HG03558 (cell line): Measurements from ENCODE around the gene GMDS.

Experiments
- ATAC-seq: cut with Tn5 transposase; IDR thresholded peaks from one replicate; pipeline ENCODE4 v1.9.1; 2021; ENCODE audit warnings: moderate number of reproducible peaks; ENCODE audit not compliant: unreplicated experiment; ENCODE audit errors: extremely low read depth

The GMDS gene

GRCh38 chr6:1798965-1799325, 446.5 kb downstream of the GMDS start:
- ATAC-seq: no peak

DNA sequence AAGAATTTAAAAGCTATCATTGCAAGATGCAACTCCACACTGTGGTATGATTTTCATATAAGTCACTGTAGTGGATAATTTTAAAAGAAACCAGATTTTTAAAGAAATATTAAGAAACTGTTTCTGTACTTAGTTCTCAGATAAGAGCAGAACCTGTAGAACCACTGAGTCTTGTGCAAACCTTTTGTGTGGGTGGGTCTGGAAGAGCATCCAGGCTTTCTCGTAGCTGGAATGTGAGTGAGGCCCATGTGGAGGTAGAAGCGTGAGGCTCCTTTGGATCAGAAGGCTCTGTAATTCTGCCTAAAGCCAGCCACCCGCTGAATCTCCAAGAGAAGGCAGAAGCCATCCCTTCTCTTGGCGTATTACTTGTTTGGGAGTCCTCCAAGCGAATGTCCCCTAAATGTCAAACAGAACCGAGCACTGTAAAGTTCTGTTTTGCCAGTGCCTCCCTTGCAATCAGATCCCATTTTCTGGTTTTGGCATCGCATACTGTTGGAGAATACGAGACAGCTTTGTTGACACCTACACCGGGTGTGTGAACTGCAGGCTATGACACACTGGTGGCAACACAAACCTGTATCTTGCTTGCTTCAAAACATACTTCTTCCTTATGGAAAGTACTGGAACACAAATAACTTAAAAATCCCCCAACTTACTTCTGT, 447.0 kb downstream of the GMDS start:
- ATAC-seq: no peak

DNA sequence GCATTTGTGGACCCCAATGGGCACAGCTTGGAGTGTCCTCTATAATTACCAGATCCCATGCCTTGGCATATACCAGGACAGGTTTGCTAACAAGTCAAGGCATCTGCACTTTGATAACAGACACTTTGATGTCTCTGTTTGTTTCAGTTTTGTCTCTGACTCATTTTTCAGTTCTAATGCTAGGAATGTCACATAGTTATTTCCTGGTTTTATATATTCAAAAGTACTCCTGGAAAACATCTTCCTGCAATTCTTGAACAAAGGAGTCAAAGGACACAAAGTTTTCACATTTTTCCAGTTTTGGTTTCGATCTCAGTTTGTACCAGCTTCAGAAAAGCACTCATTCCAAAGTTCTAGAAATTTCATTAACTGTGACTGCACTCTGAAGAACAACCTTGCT, 447.6 kb downstream of the GMDS start:
- ATAC-seq: no peak

- ATAC-seq: peak; percentile 71
Observed at GRCh38 chr6:1796706-1797529, 448.5 kb downstream of the GMDS start.

DNA sequence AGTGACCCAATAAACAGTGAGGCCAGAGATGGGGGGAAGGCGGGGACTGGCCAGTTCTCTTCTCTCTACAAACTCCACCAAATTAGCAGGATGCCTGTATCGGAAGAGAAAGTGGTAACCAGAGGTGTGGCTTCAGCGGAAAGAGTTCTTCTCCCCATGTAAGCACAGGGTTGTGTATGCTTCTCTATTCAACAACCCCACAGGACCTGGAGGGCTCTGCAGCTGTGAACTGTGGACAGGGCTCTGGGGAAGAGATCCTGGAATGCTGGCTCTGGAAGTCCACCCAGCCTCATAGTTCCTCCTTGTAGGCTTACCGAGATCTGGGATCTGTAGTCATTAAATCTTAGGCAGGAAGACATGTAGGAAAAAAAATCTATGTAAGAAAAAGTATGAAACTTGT, 449.5 kb downstream of the GMDS start:
- no peak for ATAC-seq

GRCh38 chr6:1792989-1793388, 452.4 kb downstream of the GMDS start:
- no peak for ATAC-seq

DNA sequence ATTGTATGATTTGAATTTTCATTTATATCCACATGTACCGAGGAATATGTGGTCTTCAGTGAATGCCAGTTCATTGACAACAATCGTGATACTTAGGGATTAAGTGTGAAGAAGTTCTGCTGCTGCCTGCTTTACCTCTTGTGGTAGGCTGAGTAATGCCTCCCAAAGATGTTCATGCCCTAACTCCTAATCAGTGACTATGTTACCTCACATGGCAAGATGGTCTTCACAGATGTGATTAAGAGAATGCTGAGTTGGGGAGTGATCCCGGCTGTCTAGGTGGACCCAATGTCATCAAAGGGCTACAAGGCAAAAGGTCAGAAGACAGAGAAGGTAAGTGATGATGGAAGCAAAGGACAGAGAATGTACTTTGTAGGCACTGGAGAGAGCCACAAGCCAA, 454.7 kb downstream of the GMDS start:
- ATAC-seq: no peak

DNA sequence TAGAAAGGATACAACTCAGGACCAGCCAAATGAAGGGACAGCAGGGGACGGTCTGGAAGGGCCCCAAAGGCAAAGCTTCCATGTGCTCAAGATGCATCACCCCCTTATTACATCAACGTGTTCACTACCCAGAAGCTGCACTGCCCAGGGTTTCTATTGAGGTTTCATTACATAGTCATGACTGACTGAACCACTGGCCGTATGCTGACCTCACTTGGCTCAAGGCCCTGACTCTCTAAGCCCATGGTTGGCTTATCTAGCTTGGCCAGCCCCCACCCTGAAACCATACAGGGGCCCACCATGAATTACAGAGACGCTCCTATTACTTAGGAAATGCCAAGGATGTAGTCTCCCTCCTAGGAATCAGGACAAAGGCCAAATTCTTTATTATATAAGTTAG, 456.3 kb downstream of the GMDS start:
- ATAC-seq: no peak

GRCh38 chr6:1787894-1788293, 457.5 kb downstream of the GMDS start:
- no peak for ATAC-seq

DNA sequence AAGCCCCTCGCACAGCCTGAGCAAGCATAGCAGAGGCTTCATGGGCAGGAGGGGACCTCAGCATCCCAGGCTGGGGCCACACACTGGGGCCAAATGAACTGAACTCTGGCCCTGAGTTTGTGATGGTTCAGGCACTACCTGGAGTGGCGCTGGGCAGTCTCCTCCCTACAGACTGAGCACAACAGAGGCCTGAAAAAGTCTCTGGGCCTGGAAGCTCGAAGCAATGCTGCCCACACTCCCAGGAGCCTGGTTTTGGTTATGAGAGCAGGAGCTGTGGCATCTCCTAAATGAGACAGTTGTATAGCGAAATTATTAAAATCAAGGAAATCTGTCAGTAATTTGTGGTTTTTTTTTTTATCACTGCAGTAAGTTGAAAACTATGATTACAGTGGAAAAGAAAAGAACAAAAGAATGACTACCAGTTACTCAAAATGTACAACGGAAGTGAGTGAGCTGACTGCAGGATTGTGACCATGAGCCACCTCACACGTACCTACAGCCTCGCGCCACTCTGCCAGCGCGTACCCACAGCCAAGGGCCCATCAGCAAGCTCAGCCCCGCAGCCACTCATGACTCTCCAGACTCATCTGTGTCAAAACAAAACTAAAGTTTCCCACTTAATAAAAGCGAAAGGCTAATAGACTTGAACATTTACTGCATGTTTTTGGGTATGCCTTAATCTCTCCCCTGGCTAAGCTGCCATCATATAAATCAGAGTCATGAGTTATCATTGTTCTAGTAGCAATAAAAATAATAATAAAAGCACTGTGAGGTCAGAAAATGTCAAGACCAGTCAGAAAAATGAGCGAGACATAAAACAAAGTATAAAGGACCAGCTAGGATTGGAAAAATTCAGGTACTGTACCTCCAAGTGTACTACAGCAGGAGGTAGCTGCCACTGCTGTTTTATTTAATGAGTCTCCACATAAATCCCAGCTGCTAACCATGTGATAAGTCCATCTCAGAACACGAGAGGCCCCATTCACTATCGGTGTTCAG, 458.7 kb downstream of the GMDS start:
- no peak for ATAC-seq

GRCh38 chr6:1784422-1784884, 461.0 kb downstream of the GMDS start:
- no peak for ATAC-seq

GRCh38 chr6:1781817-1782184, 463.6 kb downstream of the GMDS start:
- no peak for ATAC-seq

DNA sequence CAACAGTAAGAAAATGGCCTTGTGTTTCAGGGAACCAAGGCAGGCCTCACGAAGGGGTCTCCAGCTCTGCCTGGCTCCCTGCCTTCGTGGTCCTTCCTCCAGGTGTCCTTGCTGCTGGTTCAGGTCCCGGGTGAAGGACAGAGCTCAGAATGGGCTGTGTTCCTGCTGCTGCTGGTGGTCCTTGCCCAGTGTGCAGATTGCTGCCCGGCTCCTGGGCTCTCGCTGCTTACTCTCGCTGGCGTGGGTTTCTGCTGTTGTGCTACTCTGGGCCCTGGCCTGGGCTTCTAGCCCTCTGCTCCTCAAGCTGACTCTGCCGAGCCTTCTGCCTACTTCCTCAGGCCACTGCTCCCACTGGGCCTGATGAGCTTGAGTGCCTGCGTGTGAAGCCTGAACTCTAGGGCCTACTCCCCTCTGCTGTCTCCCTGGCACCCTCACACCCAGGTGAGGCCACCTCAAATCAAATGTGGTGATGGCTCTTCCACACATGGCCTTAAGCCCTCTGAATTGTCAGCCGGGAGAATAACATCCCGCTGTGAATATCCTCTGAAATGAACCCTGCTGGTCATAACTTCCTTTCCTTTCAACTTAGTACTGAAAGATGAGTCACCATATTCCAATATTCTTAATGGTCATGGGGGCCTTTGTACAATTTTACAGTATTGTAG, 464.1 kb downstream of the GMDS start:
- no peak for ATAC-seq

DNA sequence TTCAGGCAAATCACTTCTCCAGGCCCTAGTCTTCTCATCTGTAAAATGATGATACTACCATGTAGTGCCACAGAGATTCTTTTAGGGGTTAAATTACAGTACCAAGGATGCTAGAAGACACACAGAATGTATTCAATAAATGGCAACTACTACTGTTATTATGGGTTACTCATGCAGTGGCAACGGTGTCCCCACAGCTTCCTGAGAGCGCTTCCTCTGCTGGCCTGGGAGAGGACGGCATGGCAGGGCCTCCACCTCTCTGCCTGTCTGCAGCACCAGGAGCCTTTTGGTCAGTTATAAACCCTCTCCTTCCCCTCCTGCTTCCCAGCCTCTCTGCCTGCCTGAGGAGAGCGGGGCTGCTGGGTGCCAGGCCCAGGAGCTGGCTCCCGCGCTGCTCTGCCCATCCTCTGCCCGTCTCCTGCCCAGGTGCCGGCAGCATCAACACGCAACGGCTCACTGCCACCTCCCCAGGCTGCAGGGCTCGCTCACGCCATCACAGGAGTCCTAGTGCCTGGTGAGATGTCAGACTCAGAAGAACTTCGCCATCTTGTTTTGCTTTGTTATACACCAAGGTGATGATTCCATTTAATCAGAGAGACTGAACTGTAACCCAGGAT, 465.0 kb downstream of the GMDS start:
- ATAC-seq: no peak

DNA sequence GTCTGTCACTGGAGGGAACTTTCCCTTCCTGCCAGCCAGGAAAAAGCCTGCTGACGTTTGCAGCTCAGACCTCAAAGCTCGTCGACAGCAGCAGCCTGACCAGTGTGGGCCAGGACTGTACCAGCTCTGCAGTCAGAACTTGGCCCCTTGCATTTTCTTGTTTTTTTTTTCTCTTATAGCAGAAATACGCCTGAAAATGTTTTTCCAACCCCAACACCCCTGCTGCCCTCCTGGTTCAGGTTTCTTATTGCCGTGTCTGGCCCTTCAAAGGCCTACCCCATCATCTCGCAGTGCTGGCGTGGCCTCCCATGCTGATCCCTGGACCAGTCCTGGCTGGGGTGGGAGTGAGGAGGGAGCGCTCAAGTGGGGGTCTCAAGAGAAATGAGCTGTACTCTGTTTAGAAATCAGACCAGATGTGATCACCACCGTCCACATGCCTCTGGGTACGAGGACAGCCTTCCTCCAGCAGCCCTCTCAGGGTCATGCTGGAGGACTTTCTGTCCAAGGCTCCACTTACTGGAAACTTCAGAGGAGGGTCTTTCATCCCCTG, 466.6 kb downstream of the GMDS start:
- no peak for ATAC-seq

GRCh38 chr6:1777921-1778685, 467.3 kb downstream of the GMDS start:
- ATAC-seq: no peak

- no peak for ATAC-seq
Observed at GRCh38 chr6:1775441-1775840, 470.0 kb downstream of the GMDS start.

DNA sequence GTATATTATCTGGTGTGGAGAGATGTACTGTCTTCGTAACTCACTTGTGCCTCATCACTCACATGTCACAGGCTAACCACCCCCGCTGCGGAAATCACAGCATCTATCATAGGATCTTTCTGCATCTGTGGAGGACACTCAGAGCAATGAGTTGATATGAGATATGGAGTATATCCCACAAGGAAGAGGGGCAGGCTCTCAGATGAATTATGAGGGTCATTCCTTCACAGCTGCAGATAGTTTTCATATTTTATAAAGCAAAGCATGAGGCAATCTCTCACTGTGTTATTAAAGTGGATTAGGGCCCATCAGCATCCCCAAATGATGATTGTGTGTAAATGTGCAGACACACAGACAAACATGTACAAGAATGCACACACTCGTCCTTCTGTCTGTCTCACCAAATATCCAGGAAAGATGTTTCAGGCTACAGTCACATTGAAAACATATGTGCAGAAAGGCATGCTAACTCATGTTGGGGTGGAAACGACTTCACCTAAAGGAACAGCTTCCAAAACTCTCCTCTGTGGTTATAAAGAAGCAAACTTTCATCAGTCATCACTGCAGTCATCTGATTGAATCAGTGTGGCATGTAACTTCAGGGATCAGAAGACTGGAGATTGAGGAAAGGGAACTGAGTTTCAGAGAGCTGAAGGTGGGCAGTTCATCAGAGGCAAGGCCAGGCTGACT, 471.0 kb downstream of the GMDS start:
- ATAC-seq: no peak
